HG02588 (cell line): Measurements from ENCODE around the gene ADD2.

Source experiments
- ATAC-seq: cut with Tn5 transposase; IDR thresholded peaks from one replicate; pipeline ENCODE4 v1.9.1; 2021; ENCODE audit warnings: mild to moderate bottlenecking, moderate library complexity; ENCODE audit not compliant: unreplicated experiment

Gene ADD2

GRCh38 chr2:70724366-70724765 lies 43.6 kb downstream of the ADD2 start:
- no peak for ATAC-seq

DNA sequence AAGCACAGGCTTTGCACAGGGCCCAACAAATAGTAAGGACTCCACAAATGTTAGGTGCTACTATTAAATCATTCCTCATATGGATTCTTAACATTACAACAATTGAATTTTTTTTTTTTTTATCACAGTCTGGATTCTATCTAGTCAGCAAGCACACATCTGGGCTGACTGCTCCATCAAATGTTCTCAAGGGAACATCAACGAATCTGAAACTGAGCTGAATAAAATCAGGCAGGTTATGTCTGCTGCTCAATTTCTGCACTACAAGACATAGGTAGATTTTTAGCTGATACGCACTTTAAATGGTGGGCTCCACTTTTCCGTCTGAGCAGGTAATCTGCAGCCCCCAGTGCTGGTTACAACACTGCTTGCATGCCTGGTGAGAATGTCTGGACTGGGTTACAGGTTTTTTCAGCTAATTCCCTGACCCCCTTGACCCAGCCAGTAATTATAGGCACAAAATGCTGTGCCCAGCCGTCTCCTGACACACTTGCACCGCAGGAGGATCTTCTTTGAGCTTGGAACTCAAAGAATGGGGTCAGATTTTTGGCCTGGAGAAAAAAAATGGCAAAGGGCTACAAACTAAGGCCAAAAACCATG lies 44.6 kb downstream of the ADD2 start:
- no peak for ATAC-seq

DNA sequence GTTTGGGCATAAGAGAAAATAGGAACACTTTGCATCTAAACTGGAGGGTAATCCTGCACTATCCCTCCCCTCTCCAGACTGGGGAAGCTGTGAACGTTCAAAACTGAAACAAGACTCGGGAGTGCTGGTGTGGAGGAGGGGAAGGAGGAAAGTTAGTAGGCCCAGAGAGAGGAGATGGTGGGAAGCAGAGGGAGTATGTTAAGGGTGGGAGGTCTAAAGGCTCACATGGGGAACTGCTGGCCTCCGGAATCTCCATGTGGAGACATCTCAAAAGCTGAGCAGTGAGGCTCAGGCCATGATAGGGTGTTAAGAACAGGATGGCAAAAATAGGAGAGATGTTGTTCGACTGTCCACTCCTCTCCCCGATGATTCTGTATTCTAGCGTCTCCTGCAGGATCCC lies 47.9 kb downstream of the ADD2 start:
- ATAC-seq, result no peak

DNA sequence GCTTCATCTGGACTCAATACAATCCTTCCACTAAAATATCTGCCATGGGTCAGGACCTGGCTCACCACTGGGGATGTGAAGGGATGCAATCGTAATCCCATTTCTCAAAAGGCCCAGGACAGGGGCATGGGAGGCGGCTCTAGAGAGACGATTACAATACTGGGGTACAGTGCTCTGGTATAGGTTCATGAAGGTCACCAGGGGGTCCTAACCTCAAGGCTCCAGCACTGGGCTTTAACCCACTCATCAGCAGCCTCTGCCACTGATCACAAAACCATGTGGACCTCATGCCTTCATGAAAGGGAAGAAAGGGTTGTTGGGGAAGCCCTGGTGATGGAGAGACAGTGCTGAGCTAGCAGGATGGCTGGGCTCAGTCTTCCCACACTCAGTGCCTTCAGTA lies 48.8 kb downstream of the ADD2 start:
- ATAC-seq, result no peak

DNA sequence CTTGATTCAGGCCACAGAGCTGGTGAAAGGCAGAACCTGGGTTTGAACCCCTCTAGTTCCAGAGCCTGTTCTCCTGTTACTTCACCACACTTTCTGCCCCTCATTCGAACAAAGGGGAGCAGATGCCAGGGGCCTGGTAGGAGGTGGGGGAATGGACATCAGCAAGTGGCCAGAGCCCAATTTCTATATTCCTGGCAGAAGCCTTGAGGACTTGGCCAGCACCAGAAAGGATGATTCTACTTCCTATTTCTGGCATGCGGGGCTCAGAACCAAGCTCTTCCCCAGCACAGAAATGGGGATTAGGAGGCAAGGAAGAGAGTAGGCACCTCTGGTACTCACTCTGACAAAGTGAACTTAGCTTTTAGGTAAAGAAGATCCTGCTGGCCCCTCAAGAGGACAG lies 49.3 kb downstream of the ADD2 start:
- no peak for ATAC-seq

DNA sequence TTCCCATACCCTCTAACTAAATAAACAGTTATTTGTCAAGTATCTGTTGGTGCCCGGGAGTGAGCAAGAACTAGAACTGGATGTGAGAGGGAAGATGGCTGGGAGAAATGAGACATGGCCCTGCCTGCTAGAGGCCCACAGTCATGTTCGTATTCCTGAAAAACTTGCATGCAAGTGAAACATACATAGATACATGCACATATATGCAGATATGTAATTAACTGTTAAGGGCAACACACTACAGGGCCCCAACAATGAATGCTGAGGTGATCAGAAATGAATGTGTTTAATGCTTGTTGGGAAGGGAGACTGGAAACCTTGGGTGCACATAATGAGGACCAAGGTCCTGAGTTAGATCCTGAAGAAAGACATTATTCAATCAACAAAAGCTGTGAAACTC lies 49.8 kb downstream of the ADD2 start:
- ATAC-seq, result no peak

DNA sequence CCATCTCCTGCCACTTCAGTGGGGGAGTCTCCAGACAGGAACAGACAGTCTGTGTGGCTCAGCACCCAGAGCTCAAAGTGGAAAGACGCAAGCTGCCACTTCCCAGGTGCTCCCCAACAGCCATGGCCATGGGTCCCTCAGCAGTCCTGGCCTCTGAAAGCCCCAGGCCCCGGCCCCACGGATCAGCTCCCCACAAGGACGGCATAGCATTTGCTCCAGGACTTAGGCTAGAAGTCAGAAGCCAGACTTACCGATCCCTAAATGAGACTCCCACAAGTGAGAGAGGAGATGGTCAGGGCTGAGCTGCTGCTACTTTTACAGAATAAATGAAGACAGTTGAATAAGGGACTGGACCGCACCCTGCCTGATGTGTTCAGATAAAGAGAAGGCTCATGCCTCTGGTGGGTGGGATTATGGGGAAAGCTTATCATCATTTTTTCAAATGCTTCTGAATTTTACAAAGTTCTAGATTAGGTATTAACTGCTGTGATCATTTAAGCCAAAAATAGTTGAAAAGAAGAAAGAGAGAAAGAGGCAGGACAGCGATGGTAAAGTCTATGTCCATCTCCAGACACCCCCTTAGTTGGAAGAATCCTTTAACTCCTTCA lies 50.5 kb downstream of the ADD2 start:
- no peak for ATAC-seq

GRCh38 chr2:70716951-70717350 lies 51.0 kb downstream of the ADD2 start:
- ATAC-seq, result no peak

- no peak for ATAC-seq
Observed at GRCh38 chr2:70716131-70716743, 51.8 kb downstream of the ADD2 start.

DNA sequence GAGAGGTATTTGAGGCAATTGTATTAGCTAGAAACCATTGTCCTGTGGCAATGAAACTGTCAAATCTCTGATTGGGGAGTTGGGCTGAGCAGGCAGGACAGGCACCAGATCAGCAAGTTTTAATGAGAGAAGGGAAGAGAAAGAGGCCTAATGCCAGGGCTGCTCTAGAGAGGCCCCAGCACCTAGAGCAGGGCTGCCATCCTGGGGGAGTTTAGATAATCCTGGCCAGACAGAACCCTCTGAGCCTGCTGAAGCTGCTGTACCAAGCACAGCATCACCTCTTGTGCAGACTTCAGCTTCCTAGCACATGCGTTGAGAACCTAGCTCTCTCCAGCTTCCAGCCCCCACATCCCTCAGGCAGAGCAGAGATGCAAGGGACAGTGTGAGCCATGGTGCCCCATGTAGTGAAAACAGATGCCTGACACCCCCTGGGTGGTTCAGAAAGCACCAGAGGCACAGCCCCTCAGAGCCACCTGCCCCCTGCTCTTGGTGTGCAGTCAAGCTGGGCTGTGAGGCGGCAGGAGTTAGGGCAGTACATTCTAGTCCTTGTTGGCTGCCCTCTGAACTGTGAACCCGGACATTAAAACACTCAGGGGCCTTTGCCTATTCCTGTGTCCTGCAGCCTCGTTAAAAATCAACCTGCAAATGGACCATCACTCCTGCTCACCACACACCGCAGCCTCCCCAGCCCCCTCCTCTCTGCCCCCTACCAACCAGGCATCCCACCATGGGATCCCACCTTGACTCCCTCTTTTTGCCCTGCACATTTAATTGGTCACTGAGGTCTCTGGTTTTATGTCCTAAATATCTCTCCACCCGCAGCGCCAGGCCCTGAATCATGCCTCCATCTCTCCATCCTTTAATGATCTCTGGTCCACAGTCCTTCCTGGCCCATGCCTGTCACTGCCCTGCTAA lies 52.7 kb downstream of the ADD2 start:
- ATAC-seq, result no peak

DNA sequence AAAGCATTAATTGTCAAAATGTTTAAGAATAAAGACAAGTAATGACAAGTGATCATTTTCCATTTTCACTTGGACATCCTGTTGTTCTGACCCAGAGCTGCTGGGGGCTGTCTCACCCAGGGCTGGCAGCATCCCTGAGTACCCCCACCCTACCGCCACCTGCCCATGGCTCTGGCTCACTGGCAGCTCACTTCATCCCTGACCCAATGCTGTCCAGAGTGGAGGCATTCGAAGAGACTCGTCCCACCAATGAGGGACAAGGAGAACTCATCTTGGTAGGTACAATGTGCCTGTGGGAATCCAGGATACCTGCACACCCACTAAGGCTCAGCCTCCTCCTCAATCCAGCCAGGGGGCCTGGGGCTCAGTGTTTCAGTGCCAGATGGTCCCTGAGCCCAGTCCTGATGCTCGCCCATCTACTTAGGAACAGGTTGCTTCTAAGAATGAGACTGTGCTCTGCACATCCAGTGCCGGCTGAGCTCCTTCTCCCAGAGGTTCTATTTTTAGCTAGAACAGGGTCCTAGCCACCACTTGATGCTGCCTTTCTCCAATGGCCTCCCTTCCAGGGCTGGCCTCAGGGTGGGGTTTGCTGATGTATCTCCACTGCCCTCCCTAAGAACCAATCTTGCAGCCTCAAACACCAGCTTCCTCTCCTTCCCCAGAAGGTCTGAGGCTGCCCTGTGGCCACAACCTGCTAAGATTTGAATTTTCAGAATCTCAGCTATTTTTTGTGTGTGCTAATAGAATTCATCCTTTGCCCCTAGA lies 53.7 kb downstream of the ADD2 start:
- no peak for ATAC-seq

GRCh38 chr2:70712916-70713315 lies 55.1 kb downstream of the ADD2 start:
- no peak for ATAC-seq

DNA sequence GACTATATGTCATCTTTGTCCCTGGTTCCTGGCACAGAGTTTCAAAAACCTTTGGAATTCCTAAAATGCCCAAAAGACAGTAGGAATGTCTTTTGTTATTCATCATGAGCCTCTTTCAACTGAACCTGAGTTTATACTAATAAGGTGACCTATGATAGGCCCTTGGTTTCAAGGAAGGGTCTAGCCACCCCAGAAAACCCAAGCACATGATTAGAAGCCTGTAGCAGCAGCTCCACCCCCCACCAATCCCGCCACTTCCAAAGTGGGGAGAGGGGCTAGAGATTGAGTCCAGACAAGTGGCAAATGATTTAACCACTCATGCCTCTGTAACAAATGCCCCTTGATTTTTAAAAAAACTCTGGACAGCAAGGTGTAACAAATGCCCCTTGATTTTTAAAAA lies 56.8 kb downstream of the ADD2 start:
- ATAC-seq, result no peak

- ATAC-seq, result no peak
Observed at GRCh38 chr2:70710038-70710690, 57.8 kb downstream of the ADD2 start.

DNA sequence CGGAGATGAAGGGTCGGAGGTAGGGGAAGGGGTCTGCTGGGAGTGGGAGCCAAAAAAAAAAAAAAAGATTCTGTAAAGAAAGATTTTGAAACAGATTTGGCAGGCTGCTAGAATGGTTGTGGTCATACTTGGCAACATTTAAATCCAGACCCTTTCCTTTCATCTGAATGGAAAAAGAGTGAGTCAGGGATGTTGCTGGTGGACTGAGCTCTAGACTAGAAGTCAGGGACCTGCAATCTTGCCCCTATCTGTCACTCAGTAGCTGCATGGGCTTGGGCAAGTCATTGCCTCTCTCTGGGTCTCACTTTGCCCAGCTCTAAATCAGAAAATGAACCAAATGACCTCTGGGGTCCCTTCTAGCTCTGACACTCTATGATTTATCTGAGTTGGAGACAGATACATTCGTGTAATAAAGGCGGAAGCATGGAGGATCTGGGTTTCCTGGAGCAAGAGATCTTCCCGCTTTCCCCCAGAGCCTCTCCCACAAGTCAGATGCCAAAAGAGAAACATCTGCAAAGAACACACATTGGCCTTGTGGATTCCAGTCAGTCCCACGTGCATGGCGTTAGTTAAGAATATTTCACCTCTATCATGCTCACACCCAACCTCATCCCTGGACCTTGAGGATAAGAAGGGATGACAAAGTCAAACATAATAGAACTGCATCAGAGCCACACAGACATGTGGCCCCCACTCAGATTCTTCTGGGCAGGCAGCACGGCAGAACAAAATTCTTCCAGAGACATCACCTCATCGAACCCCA lies 58.5 kb downstream of the ADD2 start:
- no peak for ATAC-seq

DNA sequence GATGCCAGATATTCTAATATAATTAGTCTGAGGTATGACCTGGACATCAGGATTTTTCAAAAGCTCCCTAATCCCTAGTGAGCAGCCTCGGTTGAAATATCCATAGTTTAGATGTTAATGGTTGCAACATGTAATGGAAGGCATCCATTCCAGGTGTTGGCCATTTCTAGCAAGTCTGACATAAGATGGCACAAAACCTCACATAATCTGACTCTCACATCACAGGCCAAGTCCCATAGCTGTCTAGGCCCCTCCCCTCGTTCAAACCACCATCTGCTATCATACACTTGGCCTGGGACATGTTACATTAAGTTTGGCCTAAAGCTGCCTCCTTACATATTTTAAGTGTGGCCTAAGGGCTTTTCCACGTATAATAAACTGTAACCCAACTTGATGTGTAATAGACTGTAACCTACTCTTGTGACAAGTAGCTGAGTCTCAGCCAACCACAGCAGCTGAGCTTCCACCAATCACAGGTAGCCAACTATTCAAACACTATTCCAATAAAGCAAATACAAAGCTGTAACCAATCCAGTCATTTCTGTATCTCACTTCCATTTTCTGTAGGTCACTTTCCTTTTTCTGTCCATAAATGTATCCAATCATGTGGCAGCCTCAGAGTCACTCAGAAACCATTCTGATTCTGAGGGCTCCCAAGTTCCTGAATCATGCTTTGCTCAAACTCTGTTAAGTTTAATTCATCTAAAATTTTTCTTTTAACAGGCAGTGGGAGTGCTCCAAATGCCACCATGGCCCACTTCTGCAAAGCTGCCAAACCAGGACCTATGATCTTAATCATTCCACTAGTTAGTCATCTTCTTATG lies 59.4 kb downstream of the ADD2 start:
- no peak for ATAC-seq

DNA sequence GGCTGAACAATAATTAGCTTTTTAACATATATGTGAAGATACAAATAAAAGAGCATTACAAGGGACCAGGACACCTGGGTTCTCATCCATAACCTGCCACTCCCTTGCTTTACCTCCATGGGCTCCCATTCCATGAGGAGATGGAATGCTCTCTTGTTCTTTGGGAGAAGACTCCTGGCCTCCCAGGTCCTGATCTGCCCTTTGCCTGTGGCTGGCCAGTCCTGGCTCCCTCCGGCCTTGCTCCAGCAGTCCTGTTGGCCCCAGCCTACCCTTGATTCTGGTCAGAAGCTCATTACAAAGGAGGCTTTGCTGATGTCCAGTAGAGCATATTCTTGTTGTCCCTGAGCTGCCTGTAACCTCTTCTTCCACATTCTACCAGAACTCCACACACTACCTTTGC lies 60.3 kb downstream of the ADD2 start:
- no peak for ATAC-seq

DNA sequence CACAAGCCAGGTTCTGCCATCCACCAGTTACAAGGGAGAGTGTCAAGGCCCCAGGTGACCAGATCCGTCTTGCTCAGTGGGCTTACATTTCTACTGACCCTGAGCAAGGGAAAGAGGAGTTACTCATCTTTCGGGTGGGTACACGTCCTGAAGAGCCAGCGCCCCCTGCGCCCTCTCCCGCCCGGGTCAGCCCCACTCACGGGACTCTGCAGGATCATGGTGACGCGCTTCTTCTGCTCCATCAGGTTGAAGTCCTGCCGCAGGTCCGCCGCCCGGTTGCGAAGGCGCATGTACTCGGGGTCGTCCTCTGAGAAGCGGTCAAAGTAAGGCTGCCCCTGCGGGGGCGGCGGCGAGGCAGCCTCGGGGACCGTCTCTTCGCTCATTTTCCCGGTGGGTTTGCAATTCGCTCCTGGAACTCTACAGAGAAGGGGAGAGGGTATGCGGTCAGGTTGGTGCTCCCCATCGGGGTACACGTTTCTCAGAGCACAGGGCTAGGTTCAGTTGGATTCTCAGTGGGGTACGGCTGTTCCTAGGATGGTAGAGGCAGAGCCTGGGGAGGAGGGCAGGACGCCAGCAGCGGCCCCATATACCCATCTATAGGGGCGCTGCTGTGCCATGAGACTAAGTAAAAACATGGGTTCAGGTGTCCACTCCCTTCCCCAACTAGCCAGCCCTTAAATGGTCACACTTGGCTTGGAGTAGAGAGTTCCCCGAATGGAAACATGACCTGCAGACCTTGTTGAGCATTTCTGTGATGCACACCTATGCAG lies 61.8 kb downstream of the ADD2 start:
- no peak for ATAC-seq
